Activated CD8-positive, alpha-beta memory T cell treated with anti-CD3 and anti-CD28 coated beads, Interleukin-2, amount 50 U/mL, for 48 hours (primary cell): ENCODE results near the gene DAPK1.

ENCODE experiments used
- DNase-seq: peaks from one replicate; pipeline ENCODE4 v3.0.0-alpha.2; 2020

The DAPK1 gene

GRCh38 chr9:87573841-87574342 is 76.2 kb downstream of the DAPK1 start:
- DNase-seq: no peak

GRCh38 chr9:87577746-87578145 is 80.1 kb downstream of the DAPK1 start:
- DNase-seq: no peak

- no peak for DNase-seq
Observed at GRCh38 chr9:87578625-87579024, 81.0 kb downstream of the DAPK1 start.

- no peak for DNase-seq
Observed at GRCh38 chr9:87579781-87580541, 82.3 kb downstream of the DAPK1 start.

GRCh38 chr9:87580941-87581438 is 83.3 kb downstream of the DAPK1 start:
- DNase-seq: no peak

GRCh38 chr9:87581513-87581912 is 83.8 kb downstream of the DAPK1 start:
- DNase-seq: no peak

- DNase-seq: no peak
Observed at GRCh38 chr9:87581949-87582637, 84.4 kb downstream of the DAPK1 start.

GRCh38 chr9:87584326-87584725 is 86.7 kb downstream of the DAPK1 start:
- DNase-seq: no peak

- no peak for DNase-seq
Observed at GRCh38 chr9:87585123-87585855, 87.6 kb downstream of the DAPK1 start.

GRCh38 chr9:87586731-87587355 is 89.2 kb downstream of the DAPK1 start:
- DNase-seq: no peak

GRCh38 chr9:87587356-87587745 is 89.7 kb downstream of the DAPK1 start:
- no peak for DNase-seq

- no peak for DNase-seq
Observed at GRCh38 chr9:87587864-87588263, 90.2 kb downstream of the DAPK1 start.

GRCh38 chr9:87588339-87588738 is 90.7 kb downstream of the DAPK1 start:
- DNase-seq: no peak

- DNase-seq: no peak
Observed at GRCh38 chr9:87590996-87591395, 93.3 kb downstream of the DAPK1 start.

GRCh38 chr9:87592554-87593358 is 95.1 kb downstream of the DAPK1 start:
- no peak for DNase-seq

- no peak for DNase-seq
Observed at GRCh38 chr9:87593359-87593980, 95.8 kb downstream of the DAPK1 start.

GRCh38 chr9:87594194-87594593 is 96.5 kb downstream of the DAPK1 start:
- no peak for DNase-seq

GRCh38 chr9:87594662-87595061 is 97.0 kb downstream of the DAPK1 start:
- DNase-seq: no peak

- no peak for DNase-seq
Observed at GRCh38 chr9:87595610-87596009, 97.9 kb downstream of the DAPK1 start.

- DNase-seq: no peak
Observed at GRCh38 chr9:87596862-87597261, 99.2 kb downstream of the DAPK1 start.

GRCh38 chr9:87597710-87598443 is 100.2 kb downstream of the DAPK1 start:
- DNase-seq: no peak
